ENCODE results near the gene PTPRN2.

DNA sequence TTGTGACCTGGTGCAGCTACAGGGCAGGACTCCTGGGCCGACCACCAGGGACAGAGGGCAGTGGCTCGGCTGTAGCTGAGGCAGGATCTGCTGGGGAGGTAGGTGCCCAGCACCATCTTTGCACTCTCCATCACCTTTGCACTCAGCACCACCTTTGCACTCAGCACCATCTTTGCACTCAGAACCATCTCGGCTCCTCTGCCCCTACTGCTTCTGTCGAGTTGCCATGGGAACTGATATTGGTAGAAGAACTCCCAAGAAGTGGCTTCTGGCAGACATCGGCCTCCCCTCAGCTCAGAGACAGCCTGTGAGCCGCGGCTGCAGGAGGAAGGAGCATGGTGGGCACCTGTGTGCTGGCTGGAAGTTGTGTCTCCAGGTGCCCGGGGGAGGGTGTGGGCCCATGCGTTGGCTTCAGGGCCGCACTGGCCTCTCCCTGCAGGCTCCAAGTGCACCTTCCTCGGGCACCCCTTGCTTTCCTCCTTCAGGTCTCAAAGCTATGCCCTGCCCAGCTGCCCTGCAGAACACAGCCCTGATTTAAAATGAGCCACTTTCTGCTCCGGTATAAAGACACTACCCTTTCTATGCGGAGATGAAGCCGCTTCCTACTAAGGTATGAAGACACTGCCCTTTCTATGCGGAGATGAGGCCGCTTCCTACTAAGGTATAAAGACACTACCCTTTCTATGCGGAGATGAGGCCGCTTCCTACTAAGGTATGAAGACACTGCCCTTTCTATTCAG, 514.5 kb downstream of the PTPRN2 start:
- no peak for TF ChIP-seq CTCF (conservative IDR thresholded peaks at IDR 0.05 in 1 of 2, IDR thresholded peaks at IDR 0.05 in 1 of 2; ENCODE audit: low read depth in 1 of 2, low read length in 2 of 2)
- no peak for TF ChIP-seq EZH2 (IDR thresholded peaks at IDR 0.05; ENCODE audit: low read length, missing control alignments)

All from fibroblast of lung (primary cell).